GM12875 (cell line): Measurements from ENCODE around the gene USP6NL.
"Not testable (repeated sequence)": the region's sequence is repeated elsewhere in the genome, so short reads cannot be mapped to it uniquely, and the experiment has no call there.

ENCODE experiments used
- H3K4me3 ChIP-seq: one replicate; pipeline ENCODE4 v1.5.1; 2011; ENCODE audit warnings: low read depth, low read length, control low read depth
- CTCF ChIP-seq: IDR thresholded peaks from 2 replicates; pipeline ENCODE4 v1.5.1; 2011; ENCODE audit warnings: low read depth, mild to moderate bottlenecking, control low read depth, inconsistent platforms, low read length, moderate library complexity, borderline replicate concordance; ENCODE audit not compliant: insufficient read depth

USP6NL gene

GRCh38 chr10:11509036-11509435 lies 102.4 kb downstream of the USP6NL start:
- H3K4me3 ChIP-seq: no peak overlapping the region
- TF ChIP-seq CTCF: no peak

- no peak overlapping the region for H3K4me3 ChIP-seq
- no peak for TF ChIP-seq CTCF
Measured at GRCh38 chr10:11506247-11506789, 105.1 kb downstream of the USP6NL start.

- no peak overlapping the region for H3K4me3 ChIP-seq
- TF ChIP-seq CTCF: no peak
Measured at GRCh38 chr10:11505639-11506038, 105.8 kb downstream of the USP6NL start.

- H3K4me3 ChIP-seq: no peak overlapping the region
- TF ChIP-seq CTCF: no peak
Measured at GRCh38 chr10:11504566-11505285, 106.7 kb downstream of the USP6NL start.

- no peak for TF ChIP-seq CTCF
- no peak overlapping the region for H3K4me3 ChIP-seq
Measured at GRCh38 chr10:11501600-11501999, 109.8 kb downstream of the USP6NL start.

- H3K4me3 ChIP-seq: no peak overlapping the region
- TF ChIP-seq CTCF: no peak
Measured at GRCh38 chr10:11499425-11500071, 111.9 kb downstream of the USP6NL start.

GRCh38 chr10:11498399-11498798 lies 113.1 kb downstream of the USP6NL start:
- no peak overlapping the region for H3K4me3 ChIP-seq
- no peak for TF ChIP-seq CTCF

GRCh38 chr10:11494923-11495322 lies 116.5 kb downstream of the USP6NL start:
- H3K4me3 ChIP-seq: not testable (repeated sequence)
